Measurements from ENCODE around the gene AMPD1.

AMPD1 gene

DNA sequence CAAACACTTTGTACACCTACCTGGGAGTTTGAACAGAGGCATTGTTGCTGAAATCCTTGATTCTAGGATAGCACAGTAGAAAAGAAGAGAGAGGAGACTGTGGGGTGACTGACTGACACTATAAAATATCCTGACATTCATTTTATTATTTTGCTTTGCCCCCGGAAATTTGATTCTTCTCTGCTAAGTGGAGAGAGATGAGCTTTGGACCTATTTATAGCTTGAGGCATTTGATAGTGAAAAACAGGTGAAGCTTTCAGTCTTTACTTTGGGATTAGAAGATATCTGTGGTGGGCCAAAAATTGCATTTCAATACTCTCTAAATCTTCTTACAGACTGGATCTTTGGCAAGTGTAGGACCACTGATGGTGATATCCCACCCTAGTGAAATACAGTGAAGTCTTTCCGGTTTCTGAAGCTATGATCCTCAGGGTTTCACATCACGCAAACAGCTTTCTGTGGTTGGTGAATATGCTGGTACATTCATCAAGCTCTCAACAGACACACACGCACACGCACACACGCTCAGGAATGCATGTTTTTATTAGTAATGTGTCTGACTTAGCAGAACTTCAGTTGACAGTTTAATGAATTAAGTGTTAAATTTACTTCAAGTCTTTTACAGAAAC lies at the start of gene AMPD1:
AMPD1 (minus strand) TSS at position 117 of the 629 bp plus-strand sequence; CDS start at position 42, 75 bp downstream.
- no peak for DNase-seq

DNA sequence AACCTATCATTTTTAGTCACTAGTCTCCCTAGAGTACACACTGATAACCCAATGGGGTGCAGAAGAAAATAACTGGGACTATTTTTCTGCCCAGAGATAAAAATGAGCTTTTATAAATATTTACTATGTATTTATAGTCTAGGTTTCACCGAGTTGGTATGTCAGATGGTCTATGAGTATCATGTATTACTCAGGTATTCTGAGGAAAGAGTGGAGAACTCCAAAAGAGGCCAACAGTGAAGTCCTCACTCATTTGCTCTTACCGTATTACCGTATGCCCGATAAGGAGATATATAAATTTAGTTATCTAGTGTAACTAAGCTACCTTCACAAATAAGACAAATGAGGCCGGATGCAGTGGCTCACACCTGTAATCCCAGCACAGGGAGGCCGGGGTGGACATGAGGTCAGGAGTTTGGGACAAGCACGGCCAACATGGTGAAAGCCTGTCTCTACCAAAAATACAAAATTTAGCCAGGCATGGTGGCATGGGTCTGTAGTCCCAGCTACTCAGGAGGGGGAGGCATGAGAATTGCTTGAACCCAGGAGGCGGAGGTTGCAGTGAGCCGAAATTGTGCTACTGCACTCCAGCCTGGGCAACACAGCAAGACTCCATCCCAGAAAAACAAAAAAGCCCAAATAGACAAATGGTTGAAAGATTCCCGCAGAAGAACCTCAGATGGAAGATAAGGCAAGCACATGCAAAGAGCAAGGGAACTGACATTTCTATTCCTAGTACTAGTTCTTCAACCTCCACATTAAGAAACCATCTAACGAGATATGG lies 46.8 kb upstream of the AMPD1 start:
- no peak for DNase-seq

DNA sequence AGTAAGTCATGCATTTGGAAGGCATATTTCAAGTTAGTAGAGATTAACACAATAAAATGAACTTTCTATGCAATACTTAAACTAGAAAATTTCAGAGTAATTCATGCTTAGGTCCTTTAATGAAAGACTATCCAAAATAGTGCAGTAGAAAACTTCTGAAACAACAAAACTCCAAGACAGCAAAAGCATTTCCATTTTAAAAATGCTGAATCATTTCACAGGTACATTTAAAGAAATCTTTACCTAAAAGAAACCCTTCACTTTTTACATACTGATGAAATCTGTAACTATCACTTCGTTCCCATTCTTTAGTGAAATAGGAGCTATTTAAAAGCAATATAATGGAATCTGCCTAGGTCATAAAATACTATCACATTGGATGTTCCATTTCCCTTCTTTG lies 45.0 kb upstream of the AMPD1 start:
- no peak for DNase-seq

DNA sequence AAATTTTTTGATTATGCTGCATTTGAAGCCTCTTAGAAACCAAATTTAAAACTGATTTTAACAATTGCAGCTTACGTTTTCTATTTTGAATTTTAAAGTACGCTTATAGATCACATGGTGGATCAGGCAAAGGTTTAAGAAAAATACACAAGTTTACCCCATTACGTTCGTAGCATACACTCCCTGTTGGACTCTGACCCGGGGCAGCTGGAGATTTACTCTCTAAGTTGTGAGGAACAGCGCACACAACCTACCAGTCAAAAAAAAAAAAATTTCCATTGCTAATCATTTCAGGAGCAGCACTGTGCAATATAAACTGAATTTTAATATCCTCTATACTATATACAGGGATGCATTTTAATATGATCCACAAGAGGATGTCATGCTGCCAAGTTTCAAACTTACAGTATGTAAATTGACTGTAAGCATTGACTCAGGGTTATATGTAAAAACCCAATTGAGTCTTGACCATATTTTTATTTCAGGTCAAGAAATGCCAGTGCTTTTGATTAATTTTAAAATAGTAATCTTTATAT lies 42.0 kb upstream of the AMPD1 start:
- no peak for DNase-seq

- DNase-seq = no peak
Observed at GRCh38 chr1:114735479-114735878, 40.1 kb upstream of the AMPD1 start.

DNA sequence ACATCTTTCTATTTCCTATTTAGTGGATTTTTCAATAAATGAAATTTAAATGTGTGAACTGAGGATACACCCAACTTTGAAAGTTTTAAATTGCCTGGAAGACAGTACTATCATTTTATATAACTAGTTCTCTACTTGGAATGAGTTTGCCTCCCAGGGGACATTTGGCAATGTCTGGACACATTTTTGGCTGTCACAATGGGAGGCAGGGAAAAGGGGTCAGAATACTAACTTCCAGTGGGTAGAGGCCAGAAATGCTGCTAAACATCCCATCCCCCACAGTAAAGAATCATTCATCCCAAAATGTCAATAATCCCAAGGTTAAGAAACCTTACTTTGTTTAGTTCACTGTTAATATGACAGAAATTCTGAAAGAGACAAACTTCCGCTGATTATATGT lies 34.4 kb upstream of the AMPD1 start:
- DNase-seq = no peak

DNA sequence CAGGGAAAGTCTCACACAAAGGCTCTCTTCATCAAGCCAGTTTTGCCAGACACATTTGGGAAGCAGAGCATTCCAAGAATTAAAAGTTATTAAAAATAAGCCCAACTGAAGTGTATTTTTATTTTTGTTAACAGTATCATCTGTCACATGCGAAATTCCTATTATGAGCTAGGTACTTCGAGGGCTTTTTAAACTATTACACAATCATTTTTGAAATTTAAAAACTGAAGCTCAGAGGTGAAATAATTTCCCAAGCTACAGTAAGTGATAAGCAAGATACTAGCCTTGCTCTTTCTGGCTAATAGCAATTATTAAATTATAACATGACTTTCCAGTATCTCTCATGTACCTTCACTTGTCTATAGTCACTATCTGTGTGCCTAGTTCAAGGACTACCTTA lies 33.2 kb upstream of the AMPD1 start:
- DNase-seq = no peak

- no peak for DNase-seq
Observed at GRCh38 chr1:114725230-114725629, 29.9 kb upstream of the AMPD1 start.

- DNase-seq = no peak
Observed at GRCh38 chr1:114723915-114724314, 28.6 kb upstream of the AMPD1 start.

GRCh38 chr1:114723457-114723856 lies 28.1 kb upstream of the AMPD1 start:
- no peak for DNase-seq

- DNase-seq = no peak
Observed at GRCh38 chr1:114720492-114720891, 25.1 kb upstream of the AMPD1 start.

DNA sequence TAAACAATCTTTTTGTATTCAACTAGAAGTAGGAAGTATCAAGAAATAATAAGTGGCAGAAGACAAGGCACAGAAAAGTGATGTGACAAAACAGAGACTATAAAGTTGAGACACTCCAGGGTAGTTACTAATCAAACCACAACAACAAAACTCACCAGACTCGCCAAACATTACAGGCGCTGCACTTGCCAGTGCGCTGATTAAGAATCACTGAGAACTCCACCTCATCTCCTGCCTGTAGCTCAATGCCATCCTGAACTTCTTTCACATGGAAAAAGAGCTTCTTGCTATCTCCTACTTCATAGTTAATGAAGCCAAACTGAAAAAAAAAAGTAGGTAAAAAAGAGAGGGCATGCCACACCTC lies 24.1 kb upstream of the AMPD1 start:
- no peak for DNase-seq

DNA sequence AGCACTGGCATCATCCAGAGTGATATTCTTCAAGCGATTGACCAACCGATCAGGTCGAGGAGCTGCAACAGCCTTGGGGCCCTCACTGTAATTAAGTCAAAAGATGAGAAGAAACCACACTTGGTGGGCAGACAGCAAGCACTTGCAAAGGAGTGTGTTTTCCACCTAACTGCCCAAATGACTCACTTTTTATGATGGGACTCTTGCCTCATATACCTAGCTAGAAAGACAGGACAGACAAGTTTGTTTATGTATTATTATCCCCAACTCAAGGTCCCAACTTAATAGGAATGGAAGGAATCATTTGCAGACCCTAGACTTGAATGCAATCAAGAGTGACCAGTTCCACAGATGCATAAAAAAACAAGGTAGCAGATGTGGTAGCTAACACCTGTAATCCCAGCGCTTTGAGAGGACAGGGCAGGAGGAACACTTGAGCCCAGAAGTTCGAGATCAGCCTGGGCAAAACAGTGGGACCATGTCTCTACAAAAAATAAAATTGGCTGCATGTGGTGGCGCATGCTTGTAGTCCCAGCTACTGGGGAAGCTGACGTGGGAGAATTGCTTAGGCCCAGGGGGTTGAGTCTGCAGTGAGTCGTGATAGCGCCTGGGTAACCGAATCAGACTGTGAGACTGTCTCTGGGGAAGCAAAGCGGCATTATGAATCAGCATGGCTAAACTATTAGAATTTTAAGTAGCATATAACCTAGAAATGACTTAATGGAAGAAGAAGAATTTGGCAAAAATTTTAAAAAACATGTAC lies 23.5 kb upstream of the AMPD1 start:
- no peak for DNase-seq

GRCh38 chr1:114716304-114717170 lies 21.2 kb upstream of the AMPD1 start, which contains the start of gene NRAS:
TSS of gene NRAS (minus strand) at chr1:114716771. CDS start at chr1:114716160, 611 bp downstream.
- peak; percentile 95 for DNase-seq

DNA sequence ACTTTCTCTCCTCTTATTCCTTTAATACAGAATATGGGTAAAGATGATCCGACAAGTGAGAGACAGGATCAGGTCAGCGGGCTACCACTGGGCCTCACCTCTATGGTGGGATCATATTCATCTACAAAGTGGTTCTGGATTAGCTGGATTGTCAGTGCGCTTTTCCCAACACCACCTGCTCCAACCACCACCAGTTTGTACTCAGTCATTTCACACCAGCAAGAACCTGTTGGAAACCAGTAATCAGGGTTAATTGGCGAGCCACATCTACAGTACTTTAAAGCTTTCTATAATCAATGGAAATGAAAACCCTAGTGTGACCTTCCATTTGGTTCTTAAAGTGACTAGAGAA lies 20.6 kb upstream of the AMPD1 start:
- DNase-seq = no peak

- no peak for DNase-seq
Observed at GRCh38 chr1:114712977-114713376, 17.6 kb upstream of the AMPD1 start.

DNA sequence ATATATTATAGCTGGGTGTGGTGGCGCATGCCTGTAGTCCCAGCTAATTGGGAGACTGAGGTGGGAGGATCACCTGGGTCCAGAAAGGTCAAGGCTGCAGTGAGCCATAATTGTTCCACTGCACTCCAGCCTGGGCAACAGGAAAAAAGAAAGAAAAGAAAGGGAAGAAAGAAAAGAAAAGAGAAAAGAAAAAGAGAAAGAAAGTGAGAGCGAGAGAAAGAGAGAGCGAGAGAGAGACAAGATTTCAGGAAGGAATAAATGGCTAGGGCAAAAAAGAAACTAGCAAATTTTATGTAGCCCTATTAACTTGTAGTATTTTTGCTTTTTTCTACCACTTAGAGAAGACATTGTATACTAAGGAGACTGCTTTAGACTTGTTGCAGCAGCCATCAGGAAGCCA lies 15.0 kb upstream of the AMPD1 start:
- no peak for DNase-seq

DNA sequence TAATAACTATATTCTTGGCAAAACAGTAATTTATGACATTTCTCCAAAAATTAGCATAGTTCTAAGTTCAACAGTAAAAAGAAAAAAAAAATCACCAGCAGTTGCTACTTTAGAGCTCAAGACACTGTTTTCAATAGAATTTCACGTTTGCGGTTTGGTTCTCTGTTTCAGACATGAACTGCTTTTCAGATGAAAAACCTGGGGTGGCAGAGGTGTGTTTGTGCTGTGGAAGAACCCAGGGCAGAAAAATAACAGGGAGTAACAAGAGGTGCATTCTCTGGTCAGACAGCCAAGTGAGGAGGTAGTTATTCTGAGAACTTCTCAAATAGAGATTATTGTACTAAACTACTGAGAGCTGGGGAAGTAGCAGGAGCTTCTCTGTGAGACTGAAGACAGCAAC lies 12.3 kb upstream of the AMPD1 start:
- no peak for DNase-seq

DNA sequence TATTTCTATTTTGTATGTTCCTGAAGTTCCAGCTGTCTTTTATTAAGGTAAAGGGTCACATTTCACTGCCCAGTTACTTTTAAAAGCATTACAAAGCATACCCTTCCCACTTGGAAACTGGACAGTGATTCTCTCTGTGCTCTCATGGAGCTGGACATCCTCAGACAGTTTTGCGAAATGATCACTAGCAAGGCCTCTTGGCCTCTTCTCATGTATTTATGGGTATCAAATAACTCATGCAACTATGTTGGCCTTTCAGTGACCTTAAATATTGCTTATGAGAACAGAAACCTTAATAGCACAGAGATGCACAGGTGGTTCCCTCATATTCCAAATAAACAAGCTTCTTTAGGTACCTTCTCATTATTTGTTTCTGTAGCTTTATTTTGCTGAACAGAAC lies 7.9 kb upstream of the AMPD1 start:
- no peak for DNase-seq

DNA sequence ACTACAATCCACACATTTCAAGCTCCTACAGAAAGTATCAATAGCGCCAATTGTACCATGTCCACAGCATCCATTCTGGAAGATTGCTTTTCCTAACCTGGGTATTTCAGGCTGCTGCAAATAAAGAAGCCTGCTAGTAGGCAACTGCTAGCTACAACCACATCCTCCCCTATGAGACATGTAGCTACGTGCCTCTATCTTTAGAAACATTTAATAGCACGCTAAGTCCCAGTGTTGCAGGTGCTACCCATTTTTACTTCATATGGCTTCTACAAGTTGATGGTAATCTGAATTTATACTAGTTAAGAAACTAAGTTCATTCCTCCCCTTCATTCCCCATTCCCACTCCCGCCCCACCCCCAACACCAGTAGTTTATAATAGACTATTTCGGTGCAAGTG lies 7.4 kb upstream of the AMPD1 start:
- no peak for DNase-seq

GRCh38 chr1:114701931-114702330 lies 6.6 kb upstream of the AMPD1 start:
- DNase-seq = no peak

DNA sequence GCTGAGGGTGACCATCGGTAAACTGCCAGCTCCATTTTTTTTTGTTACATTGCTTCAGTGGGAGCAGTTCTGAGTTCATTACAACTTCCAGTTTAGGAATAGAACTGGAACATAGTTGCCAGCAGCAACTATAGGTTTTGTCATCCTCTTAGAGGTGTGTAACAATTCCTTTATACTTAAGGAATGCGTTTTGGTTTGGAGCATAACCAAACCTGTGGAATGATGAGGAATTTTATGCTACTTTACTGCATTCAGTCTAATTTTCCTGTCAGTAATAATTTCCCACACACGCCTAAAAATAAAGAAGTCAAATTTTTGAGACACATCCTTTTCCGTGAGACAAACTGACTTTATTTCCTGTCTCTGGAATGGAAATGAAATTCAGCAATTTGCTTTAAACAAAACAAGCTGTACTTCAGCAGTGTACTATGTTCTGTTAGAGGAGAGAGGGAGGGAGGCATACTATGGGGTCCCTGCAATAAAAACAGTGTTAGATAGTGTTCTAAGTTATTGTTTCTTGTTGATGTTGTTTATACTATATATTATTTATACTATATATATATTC lies 4.8 kb upstream of the AMPD1 start:
- DNase-seq = no peak

Measured in retina (tissue), 1 donor.